NCI-H1436 (cell line): ENCODE measurements around the gene MARCHF2.

Experiments used
- DNase-seq: peaks from one replicate; lab custom pipeline; 2025; lab: John Stamatoyannopoulos, UW

MARCHF2 gene

GRCh38 chr19:8453616-8454015 is 40.5 kb downstream of the MARCHF2 start:
- no peak for DNase-seq

- no peak for DNase-seq
Measured at GRCh38 chr19:8454218-8454617, 41.1 kb downstream of the MARCHF2 start.

- no peak for DNase-seq
Measured at GRCh38 chr19:8455018-8455417, 41.9 kb downstream of the MARCHF2 start.

GRCh38 chr19:8456064-8456463 is 43.0 kb downstream of the MARCHF2 start:
- no peak for DNase-seq

GRCh38 chr19:8457209-8457608 is 44.1 kb downstream of the MARCHF2 start:
- DNase-seq, result no peak

- no peak for DNase-seq
Measured at GRCh38 chr19:8457827-8458226, 44.7 kb downstream of the MARCHF2 start.

- DNase-seq, result no peak
Measured at GRCh38 chr19:8458380-8458779, 45.3 kb downstream of the MARCHF2 start.

- no peak for DNase-seq
Measured at GRCh38 chr19:8459095-8459494, 46.0 kb downstream of the MARCHF2 start.

- DNase-seq, result no peak
Measured at GRCh38 chr19:8459520-8460270, 46.6 kb downstream of the MARCHF2 start.

- no peak for DNase-seq
Measured at GRCh38 chr19:8460516-8461298, 47.6 kb downstream of the MARCHF2 start.

- no peak for DNase-seq
Measured at GRCh38 chr19:8461376-8461775, 48.3 kb downstream of the MARCHF2 start.

GRCh38 chr19:8461891-8462290 is 48.8 kb downstream of the MARCHF2 start:
- no peak for DNase-seq

- no peak for DNase-seq
Measured at GRCh38 chr19:8462571-8462970, 49.5 kb downstream of the MARCHF2 start.

GRCh38 chr19:8463365-8463764 is 50.3 kb downstream of the MARCHF2 start:
- no peak for DNase-seq

- DNase-seq, result no peak
Measured at GRCh38 chr19:8466018-8466417, 52.9 kb downstream of the MARCHF2 start.

- DNase-seq, result no peak
Measured at GRCh38 chr19:8468124-8468523, 55.0 kb downstream of the MARCHF2 start.

- no peak for DNase-seq
Measured at GRCh38 chr19:8468761-8469373, 55.8 kb downstream of the MARCHF2 start.

GRCh38 chr19:8469613-8470368 is 56.7 kb downstream of the MARCHF2 start:
- DNase-seq, result no peak

GRCh38 chr19:8473648-8474476 is 60.8 kb downstream of the MARCHF2 start:
- DNase-seq, result no peak

- no peak for DNase-seq
Measured at GRCh38 chr19:8475005-8475404, 61.9 kb downstream of the MARCHF2 start.

- DNase-seq, result no peak
Measured at GRCh38 chr19:8476524-8476923, 63.4 kb downstream of the MARCHF2 start.
